ENCODE results near the gene L3MBTL3.
A peak's percentile ranks its signal among the peaks of the same experiment; 100 is the strongest.

The L3MBTL3 gene

DNA sequence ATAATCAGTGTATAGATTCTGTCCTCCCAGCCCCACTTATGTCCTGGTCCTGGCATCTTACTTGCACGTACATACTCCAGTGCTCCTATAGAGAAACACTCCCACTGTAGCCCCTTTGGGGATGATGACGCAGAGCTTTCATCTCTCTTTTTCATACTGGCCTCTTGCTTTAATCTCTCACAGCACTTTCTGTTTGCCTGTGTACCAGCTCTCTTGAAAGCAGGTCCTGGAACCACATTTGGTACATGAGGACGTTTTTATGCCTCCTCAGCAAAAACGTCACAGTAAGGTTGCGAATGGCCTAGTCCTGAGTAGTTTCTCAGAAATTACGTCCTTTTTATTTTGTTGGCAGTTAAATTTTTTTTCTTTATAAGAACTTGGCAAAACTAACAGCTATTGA lies 10.8 kb downstream of the L3MBTL3 start:
- no peak for DNase-seq

DNA sequence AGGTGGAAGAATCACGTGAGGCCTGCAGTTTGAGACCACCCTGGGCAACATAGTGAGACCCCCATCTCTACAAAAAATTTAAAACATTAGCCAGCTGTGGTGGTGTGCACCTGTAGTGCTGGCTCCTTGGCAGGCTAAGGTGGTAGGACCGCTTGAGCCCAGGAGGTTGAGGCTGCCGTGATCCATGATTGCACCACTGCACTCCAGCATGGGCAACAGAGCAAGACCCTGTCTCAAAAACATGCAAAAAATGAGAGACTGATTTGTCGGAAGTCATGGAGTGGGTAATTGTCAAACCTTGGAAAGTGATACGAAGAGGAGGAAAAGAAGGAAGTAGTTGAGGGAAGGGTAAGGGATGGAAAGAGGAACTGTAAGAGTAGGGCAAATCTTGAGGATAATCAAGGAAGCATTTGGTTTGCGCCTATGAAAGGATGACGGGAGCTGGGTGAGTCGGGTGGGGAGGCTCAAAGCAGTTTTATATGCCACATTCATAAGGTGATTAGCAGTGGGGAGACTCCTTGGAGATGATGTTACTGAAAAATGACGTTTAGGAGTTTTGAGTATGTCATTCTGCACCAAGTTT lies 14.5 kb downstream of the L3MBTL3 start:
- no peak for DNase-seq

DNA sequence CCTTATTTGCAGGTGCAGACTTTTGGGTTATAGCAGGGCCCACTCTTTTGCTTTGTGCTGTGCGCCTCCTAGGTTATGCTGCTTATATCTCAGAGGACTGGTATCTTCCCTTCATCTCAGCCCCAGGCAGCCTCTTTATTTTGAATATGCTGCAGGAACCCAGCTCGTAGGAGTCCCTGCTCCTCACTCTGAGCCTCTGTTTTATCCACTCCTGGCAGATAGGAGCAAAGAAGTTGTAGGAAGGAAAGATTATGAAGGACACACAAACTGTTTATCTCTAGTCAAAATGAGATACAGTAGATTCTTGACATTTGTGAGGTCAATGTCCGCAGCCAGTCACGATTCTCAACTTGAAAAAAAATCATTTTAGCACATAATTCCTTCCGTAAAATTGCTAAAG lies 15.6 kb downstream of the L3MBTL3 start:
- no peak for DNase-seq

DNA sequence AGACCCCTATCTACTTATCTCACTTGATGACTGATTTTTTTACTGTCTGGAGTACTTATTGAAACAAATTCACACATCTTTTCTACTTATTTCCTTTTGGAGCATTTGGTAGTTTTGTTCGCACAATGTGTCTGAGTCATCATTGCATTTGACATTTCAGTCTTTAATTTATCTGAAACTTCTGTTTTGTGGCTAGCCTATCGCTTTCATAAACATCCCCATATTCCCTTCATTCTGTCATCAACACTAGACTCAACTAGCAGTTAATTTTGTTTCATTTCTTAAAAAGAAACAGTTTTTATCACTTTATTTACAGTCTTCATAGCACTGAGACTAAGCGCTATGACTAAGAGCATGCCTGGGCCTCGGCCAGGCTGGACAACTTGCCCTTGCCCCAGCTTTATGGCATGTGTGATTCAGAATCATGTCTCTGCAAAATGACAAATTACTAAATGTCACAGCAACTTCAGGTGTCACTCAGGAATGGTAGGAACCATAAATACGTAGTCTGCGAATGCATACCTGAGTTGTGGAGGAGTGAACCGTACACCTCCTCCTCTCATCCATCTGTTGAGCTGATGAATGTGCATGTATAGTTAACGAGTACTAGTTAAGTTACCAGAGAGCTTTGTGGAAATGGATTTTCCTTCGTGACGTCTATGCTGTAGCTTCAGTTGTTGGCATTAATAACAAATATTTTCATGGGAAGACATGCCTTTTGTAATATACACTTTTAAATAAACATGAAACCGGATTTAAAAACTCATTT lies 16.2 kb downstream of the L3MBTL3 start:
- no peak for DNase-seq

DNA sequence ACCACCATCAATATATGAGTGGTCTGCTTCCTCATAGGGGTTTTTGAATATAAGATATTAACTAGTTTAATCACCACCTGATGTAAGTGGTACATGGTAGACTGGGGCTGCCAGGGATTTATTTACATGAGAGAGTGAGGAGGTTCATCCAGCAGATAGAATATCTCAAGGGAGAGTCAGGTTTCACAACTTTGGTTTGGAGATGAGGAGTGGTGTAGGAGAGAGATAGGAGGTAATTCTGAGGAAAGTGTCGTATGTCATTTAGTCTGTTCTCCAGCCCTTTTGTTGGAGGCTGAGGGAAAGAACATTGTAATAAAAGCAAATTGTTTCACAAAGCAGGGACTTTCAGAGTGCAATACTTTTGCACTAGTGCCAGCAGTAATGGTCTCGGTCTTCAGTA lies 16.8 kb downstream of the L3MBTL3 start:
- DNase-seq = no peak

DNA sequence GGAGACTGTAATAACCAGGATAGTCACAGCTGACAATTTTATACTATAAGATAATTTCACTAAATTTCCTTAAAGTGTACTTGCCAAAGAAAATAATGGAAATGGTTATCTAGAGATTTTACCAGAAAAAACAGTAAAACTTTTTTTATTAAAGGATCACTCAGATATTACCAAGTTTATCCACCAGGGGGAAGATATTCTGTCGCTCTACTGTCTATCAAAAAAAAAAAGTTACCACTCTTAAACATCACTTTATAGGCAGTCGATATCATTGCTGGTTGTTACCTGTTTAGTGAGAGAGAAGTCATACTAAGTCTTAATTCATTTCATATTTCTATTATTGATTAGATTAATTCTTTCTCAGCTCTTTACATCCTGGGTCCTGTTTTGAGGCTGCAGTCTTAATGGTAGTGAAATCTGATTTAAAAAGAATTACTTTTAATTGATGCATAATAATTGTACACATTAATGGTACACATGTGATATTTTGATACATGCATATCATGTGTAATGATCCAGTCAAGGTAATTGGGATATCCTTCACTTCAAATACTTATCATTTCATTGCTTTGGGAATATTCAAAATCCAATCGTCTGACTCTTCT lies 18.9 kb downstream of the L3MBTL3 start:
- peak in 1 of 2 experiments; percentile 38 for DNase-seq

DNA sequence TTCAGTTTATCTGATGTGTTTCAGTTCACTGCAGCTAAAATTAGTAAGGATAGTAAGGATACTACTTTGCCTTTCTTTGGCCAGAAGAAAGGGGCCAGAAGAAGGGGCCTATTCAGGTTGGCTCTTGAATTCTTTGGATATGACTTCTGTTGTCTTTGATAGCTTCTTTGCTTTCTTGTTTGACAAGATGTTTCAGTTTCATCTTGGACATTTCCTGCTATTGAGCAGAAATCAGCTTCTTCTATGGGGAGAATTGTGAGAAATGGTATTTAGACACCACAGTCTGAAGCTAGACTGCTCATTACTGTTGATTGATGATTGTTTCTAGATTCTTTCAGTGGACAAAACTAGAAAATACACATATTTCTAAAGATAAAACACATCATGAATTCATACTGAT lies 23.2 kb downstream of the L3MBTL3 start:
- DNase-seq = no peak

DNA sequence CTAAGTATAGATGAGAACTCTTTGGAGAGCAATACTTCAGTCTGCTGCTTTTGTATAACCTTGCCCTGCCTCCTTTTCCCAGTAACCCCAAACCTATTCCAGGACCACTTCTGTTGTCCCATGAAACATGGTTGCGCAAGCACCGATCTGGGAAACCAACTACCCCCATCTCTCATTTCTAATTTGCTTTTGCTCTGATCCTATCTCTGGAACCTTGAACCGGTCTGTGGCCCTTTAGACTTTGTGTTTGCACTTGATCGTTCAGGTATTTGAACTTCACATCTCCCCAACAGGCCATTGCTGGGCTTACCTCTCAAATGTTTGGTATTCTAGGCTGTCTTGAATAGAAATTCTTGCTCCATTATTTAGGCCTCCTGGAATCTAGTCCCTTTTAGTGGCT lies 25.0 kb downstream of the L3MBTL3 start:
- DNase-seq = no peak

DNA sequence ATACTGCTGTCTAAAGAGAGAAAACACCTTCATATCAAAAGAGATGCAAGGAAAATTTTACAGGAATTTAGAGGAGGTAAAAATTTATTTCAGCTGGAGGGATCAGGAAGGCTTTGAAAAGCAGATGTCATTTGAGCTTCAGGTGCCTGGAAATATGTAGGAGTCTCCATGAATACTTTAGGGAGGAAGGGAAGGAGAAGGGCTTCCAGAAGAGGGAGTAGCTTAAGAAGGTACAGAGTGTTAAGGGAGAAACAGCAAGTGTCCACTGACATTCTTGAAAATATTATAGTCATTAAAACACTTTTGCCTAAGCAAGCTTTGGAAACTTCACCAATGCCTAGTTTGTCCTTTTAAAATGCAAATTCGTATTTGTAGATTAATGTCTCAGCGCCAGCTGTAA lies 27.2 kb downstream of the L3MBTL3 start:
- no peak for DNase-seq

DNA sequence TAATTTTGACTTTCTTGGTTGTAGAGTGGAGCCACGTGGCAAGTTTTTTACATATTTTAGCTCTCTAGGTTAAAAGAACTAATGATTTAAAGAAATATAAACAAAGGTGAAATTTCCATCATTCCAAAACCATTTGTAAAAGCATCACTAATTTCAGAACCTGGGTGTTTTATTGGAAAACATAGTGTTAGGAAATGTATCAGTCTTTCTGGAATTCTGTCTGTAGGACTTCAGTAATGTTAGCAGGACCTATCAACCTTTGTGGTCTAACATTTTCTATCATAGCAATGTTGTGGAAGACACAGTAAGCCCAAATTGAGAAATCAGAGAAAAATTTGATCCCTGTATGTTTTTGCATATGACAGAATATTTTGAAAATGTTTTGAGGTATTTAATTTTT lies 28.3 kb downstream of the L3MBTL3 start:
- DNase-seq = no peak

DNA sequence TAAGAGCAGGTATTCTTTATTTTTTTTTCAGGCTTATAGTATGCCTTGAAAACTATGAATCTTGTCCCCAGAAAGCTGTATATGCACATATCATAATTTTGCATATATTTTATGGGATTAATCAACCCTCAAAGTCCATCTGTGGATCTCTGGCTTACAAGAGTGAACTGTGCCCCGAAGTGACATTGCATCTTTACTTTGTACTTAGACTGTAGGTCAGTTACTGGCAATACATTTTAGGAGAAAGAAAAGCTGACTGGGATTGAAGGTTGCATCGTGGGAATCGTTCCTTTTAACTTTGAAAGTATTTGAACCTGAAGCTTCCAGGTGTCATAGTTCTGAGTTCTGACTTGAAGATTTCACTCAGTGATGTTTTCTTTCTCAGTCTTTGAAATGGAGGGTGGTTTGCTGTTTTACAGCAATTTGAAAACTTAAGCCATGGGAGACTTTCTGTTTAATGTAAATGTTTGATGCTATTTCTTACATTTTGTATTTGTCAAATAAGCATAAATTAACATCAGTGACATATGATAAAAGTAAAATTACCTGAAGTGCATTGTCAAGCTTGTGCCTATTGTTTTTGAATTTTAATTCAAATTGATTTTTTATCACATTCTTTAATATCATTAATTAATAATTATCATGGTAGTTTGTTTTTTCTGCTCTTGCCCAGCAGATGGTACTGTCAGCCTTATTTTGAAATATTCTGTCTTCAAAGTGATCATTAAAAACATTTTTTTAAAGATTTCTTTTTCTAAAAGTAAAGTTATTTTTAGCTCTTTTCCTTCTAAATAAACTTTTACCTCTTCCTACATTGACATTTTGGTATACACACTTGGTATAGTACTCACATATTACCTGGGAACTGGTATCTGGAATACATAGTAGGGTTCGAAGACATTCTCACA lies 29.0 kb downstream of the L3MBTL3 start:
- DNase-seq = no peak

DNA sequence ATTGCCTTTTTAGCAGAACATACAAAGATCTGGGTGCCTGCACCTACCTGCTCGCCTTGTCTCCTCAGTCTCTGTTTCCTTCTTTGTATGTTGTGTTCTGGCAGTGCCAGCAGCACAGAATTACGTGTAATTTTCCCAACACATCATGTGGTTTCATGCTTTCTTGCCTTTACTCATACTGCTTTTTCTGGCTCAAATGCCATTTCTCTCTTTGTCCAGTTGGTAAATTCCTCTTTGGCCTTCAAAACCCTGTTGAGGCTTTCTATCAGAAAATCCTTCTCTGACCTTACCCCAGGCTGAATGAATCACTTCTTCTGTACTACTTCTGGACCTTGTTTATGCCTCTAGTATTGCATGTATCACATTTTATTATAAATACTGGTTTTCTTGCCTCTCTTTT lies 31.8 kb downstream of the L3MBTL3 start:
- DNase-seq = no peak

DNA sequence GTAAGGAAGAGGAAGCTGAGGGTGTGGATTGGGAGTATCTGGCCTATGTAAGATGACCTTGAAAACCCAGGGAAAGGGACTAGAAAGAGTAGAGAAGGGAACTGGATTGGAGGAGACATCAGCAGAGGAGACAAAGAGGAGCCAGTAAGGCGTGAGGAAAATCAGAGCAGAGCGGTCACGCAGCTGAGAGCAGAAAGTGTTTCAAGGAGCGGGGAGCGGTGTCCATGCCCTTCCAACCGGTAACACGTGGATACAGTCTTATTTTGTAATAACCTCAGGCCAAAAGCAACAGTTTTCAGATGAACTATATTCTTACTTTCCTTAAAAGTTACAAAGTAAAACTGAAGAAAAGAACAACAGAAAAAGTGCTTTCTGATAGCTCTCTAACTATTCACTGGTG lies 36.3 kb downstream of the L3MBTL3 start:
- DNase-seq = no peak

DNA sequence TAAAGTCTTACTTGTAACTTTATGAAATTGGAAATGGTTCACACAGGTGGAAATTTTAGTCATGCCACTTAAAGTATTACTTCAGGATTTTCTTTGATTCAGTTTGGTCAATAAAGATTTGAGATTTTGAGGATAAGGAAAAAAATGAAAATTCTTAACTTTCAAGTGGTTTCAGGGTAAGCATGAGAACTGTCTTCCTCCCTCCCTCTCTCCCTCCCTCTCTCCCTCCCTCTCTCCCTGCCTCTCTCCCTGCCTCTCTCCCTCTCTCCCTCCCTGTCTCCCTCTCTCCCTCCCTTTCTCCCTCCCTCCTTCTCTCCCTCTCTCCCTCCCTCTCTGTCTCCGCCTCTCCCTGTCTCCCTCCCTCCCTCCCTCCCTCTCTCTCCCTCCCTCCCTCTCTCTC lies 36.9 kb downstream of the L3MBTL3 start:
- no peak for DNase-seq

DNA sequence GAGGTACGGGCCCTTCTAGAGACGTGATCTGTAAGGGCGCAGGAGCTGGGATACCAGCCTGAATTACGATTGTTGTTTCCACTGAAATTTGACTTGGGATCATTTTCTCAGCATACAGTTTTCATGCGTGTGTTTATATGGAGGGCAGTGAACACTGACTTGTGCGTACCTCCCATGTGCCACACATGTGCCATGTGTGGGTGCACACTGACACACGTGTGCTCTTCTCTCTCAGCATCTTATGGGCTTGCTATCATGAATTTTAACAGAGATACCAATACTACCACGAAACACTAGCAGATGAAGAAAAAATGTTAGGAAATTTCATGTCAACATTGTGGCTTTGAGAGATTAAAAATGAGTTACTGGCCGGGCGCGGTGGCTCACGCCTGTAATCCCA lies 39.1 kb downstream of the L3MBTL3 start:
- no peak for DNase-seq

DNA sequence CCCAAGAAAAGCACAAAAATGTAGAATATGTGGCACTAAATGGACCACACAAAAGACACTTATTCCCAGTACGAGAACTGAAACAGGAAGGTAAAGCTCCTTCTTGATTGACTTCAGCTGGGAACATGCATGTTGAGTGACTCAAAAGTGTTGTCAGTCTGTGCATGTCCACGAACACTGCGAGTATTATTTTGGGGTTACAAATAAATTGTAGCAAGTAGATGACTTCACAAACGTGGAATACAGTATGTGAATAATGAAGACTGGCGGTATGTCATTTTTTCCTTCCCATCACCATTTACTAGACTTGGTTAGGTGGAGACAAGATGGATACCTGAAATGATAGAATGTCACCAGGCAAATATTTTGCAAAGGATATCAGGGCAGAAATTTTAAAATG lies 45.4 kb downstream of the L3MBTL3 start:
- no peak for DNase-seq

DNA sequence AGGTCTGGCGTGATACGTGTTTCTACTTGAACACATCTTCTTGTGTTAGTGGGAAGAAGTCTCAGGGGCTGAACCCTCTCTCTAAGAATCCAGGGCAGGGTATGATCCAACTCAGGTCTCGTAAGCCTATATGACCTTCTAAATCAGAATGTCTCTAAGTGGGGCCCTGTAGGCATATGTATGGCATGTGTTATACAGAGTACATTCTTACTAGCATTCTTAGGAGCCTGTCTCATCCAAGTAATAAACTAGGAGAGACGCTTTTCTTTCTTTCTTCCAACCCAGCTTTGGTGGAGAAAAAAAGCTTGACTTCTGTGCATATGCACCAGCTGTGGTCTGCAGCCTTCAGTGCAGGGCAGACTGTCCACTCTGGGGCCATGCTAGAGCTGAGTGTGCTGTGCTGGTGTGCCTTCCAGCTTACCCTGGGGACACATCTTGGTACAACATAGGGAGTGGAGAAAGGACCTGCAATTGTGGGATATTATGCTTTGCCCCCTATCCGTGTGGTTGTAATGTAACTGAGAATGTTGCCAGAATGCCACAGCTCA lies 47.3 kb downstream of the L3MBTL3 start:
- no peak for DNase-seq

DNA sequence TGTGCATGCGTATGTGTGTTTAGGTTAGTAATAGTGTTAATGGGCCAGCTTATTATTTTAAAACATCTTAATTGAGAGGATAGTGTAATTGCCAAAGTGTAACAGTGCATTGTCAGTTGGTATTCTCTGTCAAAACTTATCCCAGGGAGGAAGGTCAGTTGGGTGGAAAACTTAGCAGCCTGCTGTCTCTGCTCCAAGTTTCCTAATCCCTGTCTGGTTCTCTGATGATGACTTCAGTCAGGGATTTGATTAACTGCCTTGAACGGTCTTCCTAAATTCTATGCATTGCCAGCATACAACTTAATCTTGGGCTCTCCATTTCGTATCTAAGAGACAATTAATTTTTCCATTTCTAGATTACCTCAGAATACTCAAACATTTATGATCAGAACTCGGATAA lies 51.1 kb downstream of the L3MBTL3 start:
- no peak for DNase-seq

DNA sequence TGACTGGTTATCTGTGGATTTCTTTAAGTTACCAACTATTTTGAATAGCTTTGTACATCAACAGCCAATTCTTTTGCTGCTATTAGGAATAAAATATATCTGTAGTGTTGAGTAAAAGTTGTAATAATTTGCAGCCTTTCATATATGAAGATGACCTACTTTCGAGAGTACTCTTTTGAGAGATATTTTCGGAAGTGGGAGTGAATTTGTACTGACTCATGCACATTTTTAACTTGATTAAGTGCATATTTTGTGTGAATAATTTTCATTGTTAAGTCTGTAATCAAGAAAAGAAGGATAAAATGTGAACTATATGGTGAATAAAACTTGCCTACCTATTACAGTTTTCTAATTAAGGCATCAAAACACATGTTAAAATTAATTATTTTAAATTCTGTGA lies 51.9 kb downstream of the L3MBTL3 start:
- no peak for DNase-seq

DNA sequence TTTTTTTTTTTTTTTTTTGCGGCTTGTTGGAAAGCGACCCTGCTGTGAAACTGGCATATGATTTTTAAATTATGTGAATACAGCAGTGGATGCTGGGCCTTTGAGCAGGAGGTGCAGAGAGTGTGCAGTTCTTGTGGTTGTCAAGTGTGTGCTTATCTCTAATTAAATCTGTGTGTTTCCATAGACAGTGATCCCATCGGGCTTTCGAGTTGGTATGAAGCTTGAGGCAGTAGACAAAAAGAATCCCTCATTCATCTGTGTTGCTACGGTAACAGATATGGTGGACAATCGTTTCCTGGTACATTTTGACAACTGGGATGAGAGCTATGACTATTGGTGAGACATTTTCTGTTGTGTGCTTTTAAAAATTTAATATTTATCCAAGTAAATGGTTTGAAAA lies 52.4 kb downstream of the L3MBTL3 start:
- DNase-seq = no peak

DNA sequence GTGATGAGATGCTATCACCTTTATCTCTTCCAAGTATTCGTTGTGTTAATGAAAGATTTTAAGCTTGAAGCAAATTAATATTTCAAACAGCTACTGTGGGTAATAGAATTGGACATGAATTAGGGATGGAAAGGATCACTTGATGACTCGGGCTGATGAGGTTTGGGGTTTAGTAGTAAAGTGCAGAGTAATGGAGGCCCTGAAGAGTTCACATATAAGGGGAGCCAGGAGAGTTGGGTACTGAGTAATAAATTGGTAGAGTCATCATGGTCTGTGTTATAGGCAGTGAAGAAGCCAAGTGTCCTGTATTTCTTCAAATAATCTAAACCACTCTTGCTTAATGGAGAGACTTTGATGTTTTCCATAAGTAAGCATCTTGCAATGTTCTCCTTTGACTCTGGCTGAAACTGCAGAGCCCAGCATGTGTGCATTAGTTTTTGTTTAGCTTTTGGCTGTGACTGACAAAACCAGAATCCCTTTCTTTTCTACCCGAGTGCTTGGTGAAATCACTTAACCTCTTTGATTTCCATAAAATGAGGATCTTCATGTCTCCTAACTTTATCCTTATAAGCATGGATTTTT lies 57.6 kb downstream of the L3MBTL3 start:
- no peak for DNase-seq

DNA sequence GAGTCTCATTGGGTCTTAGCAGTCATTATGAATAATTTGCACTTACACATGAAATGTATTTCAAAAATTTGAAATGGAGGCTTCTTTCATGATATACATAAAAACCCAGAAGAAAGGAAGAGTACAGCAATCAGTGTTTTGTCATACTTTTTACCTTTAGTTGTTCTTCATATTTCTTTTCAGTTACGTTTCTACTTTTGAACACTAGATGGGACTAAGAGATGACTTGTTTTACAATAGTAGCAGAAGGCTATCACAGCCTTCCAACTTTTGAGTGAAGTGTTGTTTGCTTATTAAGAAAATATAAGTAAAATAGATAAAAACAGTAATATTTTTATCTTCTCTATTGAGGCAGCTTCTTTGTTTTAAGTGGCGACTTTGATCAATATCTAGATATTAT lies 58.1 kb downstream of the L3MBTL3 start:
- peak in 1 of 2 experiments; percentile 3 for DNase-seq

DNA sequence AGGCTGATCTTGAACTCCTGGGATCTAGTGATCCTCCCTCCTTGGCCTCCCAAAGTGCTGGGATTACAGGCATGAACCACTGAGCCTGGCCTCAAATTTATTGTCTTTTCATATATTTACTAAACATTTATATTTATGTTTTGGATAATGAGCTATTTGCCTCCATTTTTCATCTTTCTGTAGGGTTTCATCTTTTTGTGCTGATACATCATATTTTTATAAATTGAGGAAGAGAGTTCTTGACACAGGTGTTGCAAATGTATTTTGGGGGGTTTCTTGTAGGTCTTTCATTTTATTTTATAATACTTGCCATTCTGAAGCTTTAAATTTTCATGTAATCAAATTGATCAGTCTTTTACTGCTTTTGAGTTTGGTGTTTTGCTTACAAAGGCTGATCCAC lies 72.4 kb downstream of the L3MBTL3 start:
- no peak for DNase-seq
